SH-SY5Y (cell line): ENCODE results near the gene UVRAG.

ENCODE experiments used
- GATA2 ChIP-seq: IDR thresholded peaks from 2 replicates; pipeline ENCODE4 v1.6.1; 2011; ENCODE audit warnings: mild to moderate bottlenecking, low read depth, low read length
- GATA3 ChIP-seq: IDR thresholded peaks from 2 replicates; pipeline ENCODE4 v1.6.1; 2011; ENCODE audit warnings: low read depth, mild to moderate bottlenecking, low read length, moderate library complexity

DNA sequence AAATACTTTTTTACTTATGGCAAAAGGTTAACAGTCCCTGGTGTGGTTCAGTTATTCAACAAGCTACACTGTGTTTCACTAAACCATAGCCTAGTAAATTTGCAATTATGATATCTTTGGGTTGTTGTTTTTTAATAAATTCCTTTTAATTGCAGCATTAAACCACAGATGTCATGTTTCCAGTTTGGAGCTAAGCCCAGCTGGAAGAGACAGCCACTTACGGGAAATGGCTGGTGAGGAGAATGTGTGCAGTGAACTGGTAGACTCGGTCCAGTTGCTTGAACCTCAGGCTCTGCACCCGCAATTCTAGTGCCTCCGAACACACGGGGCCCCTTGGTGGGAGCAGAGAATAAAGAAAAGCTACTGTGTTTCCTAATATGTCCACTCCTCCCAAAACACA lies 320.5 kb downstream of the UVRAG start:
- TF ChIP-seq GATA3 (no peak), GATA2 (no peak)
